ENCODE data around the gene CHST7. TPM values are rescaled to one million over a fixed set of nuclear protein-coding genes. Genes with fewer than 3 reads are reported as not detected.

CHST7 gene
- total RNA-seq, 1 experiment from 2014 or later, result 6.1 TPM

DNA sequence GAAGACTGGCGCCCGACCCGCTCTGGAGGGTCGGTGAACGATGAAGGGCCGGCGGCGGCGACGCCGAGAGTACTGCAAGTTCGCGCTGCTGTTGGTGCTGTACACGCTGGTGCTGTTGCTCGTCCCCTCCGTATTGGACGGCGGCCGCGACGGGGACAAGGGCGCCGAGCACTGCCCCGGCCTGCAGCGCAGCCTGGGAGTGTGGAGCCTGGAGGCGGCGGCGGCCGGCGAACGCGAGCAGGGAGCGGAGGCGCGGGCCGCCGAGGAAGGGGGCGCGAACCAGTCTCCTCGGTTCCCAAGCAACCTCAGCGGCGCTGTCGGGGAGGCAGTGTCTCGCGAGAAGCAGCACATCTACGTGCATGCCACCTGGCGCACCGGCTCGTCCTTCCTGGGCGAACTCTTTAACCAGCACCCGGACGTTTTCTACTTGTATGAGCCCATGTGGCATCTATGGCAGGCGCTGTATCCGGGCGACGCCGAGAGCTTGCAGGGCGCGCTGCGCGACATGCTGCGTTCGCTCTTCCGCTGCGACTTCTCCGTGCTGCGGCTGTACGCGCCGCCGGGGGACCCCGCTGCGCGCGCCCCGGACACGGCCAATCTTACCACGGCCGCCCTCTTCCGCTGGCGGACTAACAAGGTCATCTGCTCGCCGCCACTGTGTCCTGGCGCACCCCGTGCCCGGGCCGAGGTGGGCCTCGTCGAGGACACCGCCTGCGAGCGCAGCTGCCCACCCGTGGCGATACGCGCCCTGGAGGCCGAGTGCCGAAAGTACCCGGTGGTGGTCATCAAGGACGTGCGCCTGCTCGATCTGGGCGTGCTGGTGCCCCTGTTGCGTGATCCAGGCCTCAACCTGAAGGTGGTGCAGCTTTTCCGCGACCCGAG lies 568 bp downstream of the CHST7 start:
- H3K4me3 ChIP-seq (ENCODE audit: low read depth in 2 of 2, low read length in 2 of 2), result peak overlapping the region; percentile 68 to 78
- ChIA-PET CTCF (no interaction called here), POLR2A (no interaction called here)
- intact Hi-C loops (cut with micrococcal nuclease; ENCODE audit: unreplicated experiment), result no loop called here
- BruUV-seq (replicated peaks), result no TSS peak
- ATAC-seq (peak; percentile 78), DNase-seq (ENCODE audit: low read depth, low spot score) (no peak)
- no peaks in the 10 kb centered on the region for H3K36me3 ChIP-seq (ENCODE audit: control insufficient read depth, insufficient read depth, low read length)
- H3K27ac ChIP-seq (ENCODE audit: low read length), result peak overlapping the region; percentile 7; the same call in 1 of the 2 replicates
- no peaks in the 10 kb centered on the region; the same call in 1 of the 2 replicates for H3K4me1 ChIP-seq (ENCODE audit: control insufficient read depth, insufficient read depth, low read length)
- in situ Hi-C loops (cut with HindIII; ENCODE audit: low pct_unique_long_range_greater_than_20kb, low sequenced_read_pairs), result no loop called here
- TF ChIP-seq SIN3A (IDR thresholded peaks at IDR 0.05; ENCODE audit: borderline replicate concordance, insufficient read depth, low read depth, low read length) (peak; percentile 65; the same call in 1 of the 2 replicates), TCF7L2 (IDR thresholded peaks at IDR 0.05; ENCODE audit: low read depth, low read length) (no peak)
- TF ChIP-seq, protein P1, sequence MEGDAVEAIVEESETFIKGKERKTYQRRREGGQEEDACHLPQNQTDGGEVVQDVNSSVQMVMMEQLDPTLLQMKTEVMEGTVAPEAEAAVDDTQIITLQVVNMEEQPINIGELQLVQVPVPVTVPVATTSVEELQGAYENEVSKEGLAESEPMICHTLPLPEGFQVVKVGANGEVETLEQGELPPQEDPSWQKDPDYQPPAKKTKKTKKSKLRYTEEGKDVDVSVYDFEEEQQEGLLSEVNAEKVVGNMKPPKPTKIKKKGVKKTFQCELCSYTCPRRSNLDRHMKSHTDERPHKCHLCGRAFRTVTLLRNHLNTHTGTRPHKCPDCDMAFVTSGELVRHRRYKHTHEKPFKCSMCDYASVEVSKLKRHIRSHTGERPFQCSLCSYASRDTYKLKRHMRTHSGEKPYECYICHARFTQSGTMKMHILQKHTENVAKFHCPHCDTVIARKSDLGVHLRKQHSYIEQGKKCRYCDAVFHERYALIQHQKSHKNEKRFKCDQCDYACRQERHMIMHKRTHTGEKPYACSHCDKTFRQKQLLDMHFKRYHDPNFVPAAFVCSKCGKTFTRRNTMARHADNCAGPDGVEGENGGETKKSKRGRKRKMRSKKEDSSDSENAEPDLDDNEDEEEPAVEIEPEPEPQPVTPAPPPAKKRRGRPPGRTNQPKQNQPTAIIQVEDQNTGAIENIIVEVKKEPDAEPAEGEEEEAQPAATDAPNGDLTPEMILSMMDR (IDR thresholded peaks at IDR 0.05), result peak; percentile 37
- no peaks in the 10 kb centered on the region for H3K27me3 ChIP-seq (ENCODE audit: control insufficient read depth, insufficient read depth, low read length)
- H3K9me3 ChIP-seq (ENCODE audit: control insufficient read depth, insufficient read depth, low read depth, low read length), result no peaks in the 10 kb centered on the region

DNA sequence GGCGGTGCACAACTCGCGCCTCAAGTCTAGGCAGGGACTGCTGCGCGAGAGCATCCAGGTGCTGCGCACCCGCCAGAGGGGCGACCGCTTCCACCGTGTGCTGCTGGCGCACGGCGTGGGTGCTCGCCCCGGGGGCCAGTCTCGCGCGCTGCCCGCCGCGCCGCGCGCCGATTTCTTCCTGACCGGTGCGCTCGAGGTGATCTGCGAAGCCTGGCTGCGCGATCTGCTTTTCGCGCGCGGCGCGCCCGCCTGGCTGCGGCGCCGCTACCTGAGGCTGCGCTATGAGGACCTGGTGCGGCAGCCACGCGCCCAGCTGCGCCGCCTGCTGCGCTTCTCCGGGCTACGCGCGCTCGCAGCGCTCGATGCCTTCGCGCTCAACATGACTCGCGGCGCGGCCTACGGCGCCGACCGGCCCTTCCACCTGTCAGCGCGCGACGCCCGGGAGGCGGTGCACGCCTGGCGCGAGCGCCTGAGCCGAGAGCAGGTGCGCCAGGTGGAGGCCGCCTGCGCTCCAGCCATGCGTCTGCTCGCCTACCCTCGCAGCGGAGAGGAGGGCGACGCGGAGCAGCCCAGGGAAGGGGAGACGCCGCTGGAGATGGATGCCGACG lies 1.3 kb downstream of the CHST7 start:
- in situ Hi-C loops (cut with HindIII; ENCODE audit: low pct_unique_long_range_greater_than_20kb, low sequenced_read_pairs), result no loop called here
- DNase-seq (ENCODE audit: low read depth, low spot score), result no peak
- CTCF ChIA-PET, result no interaction called here

More for the DNA sequence above, 1.3 kb downstream of the CHST7 start:
- TF ChIP-seq POLR2AphosphoS5 (IDR thresholded peaks at IDR 0.05; ENCODE audit: low read depth, low read length) (no peak), SIN3A (IDR thresholded peaks at IDR 0.05; ENCODE audit: borderline replicate concordance, insufficient read depth, low read depth, low read length) (no peak), TCF7L2 (IDR thresholded peaks at IDR 0.05; ENCODE audit: low read depth, low read length) (no peak)
- TF ChIP-seq, protein P1 (IDR thresholded peaks at IDR 0.05), result no peak; the same call in 1 of the 2 replicates
- TF ChIP-seq, protein P2, sequence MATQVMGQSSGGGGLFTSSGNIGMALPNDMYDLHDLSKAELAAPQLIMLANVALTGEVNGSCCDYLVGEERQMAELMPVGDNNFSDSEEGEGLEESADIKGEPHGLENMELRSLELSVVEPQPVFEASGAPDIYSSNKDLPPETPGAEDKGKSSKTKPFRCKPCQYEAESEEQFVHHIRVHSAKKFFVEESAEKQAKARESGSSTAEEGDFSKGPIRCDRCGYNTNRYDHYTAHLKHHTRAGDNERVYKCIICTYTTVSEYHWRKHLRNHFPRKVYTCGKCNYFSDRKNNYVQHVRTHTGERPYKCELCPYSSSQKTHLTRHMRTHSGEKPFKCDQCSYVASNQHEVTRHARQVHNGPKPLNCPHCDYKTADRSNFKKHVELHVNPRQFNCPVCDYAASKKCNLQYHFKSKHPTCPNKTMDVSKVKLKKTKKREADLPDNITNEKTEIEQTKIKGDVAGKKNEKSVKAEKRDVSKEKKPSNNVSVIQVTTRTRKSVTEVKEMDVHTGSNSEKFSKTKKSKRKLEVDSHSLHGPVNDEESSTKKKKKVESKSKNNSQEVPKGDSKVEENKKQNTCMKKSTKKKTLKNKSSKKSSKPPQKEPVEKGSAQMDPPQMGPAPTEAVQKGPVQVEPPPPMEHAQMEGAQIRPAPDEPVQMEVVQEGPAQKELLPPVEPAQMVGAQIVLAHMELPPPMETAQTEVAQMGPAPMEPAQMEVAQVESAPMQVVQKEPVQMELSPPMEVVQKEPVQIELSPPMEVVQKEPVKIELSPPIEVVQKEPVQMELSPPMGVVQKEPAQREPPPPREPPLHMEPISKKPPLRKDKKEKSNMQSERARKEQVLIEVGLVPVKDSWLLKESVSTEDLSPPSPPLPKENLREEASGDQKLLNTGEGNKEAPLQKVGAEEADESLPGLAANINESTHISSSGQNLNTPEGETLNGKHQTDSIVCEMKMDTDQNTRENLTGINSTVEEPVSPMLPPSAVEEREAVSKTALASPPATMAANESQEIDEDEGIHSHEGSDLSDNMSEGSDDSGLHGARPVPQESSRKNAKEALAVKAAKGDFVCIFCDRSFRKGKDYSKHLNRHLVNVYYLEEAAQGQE (IDR thresholded peaks at IDR 0.05; ENCODE audit: insufficient read depth in 1 of 2, low read depth in 2 of 2, low read length in 1 of 2), result no peak
- peak; percentile 28; the same call in 1 of the 2 replicates for ATAC-seq
- H3K27me3 ChIP-seq (ENCODE audit: control insufficient read depth, insufficient read depth, low read length), result no peaks in the 10 kb centered on the region
- H3K27ac ChIP-seq (ENCODE audit: low read length), result peak overlapping the region; percentile 17; the same call in 1 of the 2 replicates
- peak overlapping the region; percentile 68 to 78 for H3K4me3 ChIP-seq (ENCODE audit: low read depth in 2 of 2, low read length in 2 of 2)
- H3K4me1 ChIP-seq (ENCODE audit: control insufficient read depth, insufficient read depth, low read length), result no peaks in the 10 kb centered on the region; the same call in 1 of the 2 replicates
- POLR2A ChIA-PET, result no interaction called here
- BruUV-seq (replicated peaks), result no TSS peak
- H3K9me3 ChIP-seq (ENCODE audit: control insufficient read depth, insufficient read depth, low read depth, low read length), result no peaks in the 10 kb centered on the region
- intact Hi-C loops (cut with micrococcal nuclease; ENCODE audit: unreplicated experiment), result no loop called here
- H3K36me3 ChIP-seq (ENCODE audit: control insufficient read depth, insufficient read depth, low read length), result no peaks in the 10 kb centered on the region
